Mucosa of descending colon (tissue), 3 donors: Measurements from ENCODE around the gene TNKS1BP1. TPM values are rescaled to one million over a fixed set of nuclear protein-coding genes. Genes with fewer than 3 reads are reported as not detected.
"Not testable (repeated sequence)": the region's sequence is repeated elsewhere in the genome, so short reads cannot be mapped to it uniquely, and the experiment has no call there.

Experiments
- ATAC-seq: fragments of 200-7000 bp; cut with Tn5 transposase; one replicate; pipeline ENCODE4 v1.9.1; 2020; ENCODE audit warnings: mild to moderate bottlenecking, moderate library complexity
- DNase-seq, 3 donors: peaks; one replicate each; pipeline ENCODE4 v3.0.0-alpha.2; 2020
- H3K36me3 ChIP-seq: fragments of 200-600 bp; one replicate; pipeline ENCODE4 v1.8.0; 2021; ENCODE audit warnings: low read depth, mild to moderate bottlenecking
- H3K4me1 ChIP-seq: fragments of 200-600 bp; one replicate; pipeline ENCODE4 v1.8.0; 2021; ENCODE audit warnings: low read depth, mild to moderate bottlenecking
- H3K4me3 ChIP-seq: fragments of 200-600 bp; one replicate; pipeline ENCODE4 v1.8.0; 2021; ENCODE audit warnings: mild to moderate bottlenecking
- H3K9me3 ChIP-seq: fragments of 200-600 bp; one replicate; pipeline ENCODE4 v1.8.0; 2021; ENCODE audit warnings: mild to moderate bottlenecking
- CTCF ChIP-seq: fragments of 200-600 bp; IDR thresholded peaks from one replicate; pipeline ENCODE4 v1.8.0; 2022; ENCODE audit warnings: antibody characterized with exemption, mild to moderate bottlenecking
- intact Hi-C, 2 donors: fragments of 100-400 bp; cut with DNase I in 1 of 2; cut with micrococcal nuclease in 1 of 2; formaldehyde crosslinking; loops; one replicate each; pipeline versions ENCODE4 v1.11.0 to v1.11.1; 2022; cut with DNase I, micrococcal nuclease
- total RNA-seq, 3 donors: library from RNA; stranded (reverse); fragmentation: NEBNext Ultra II Directional in 2 of 3; extraction: Animal tissue kit (Norgen Biotek cat#: 25700) in 2 of 3; gene quantifications; one replicate each; pipeline versions ENCODE4 v1.2.1 to v1.2.4, GENCODE V29; 2021 to 2023
- donor health status: DM: no; HTN: no; CAD: no; lungs with moderate emphysema.
- donor health status: DM: no; HTN: no; CAD: no.
- donor health status: DM: no; HTN: yes; CAD: no.

The TNKS1BP1 gene
- total RNA-seq, 3 donors from 2014 or later: 90.0 to 149 (median 94.3) TPM

- ATAC-seq (no peak), DNase-seq (no peak)
- intact Hi-C loops: no loop called here
- Histone ChIP-seq H3K36me3 (peaks cover 20% of the 10 kb centered on the region), H3K4me1 (peaks cover 1% of the 10 kb centered on the region), H3K9me3 (peaks cover 16% of the 10 kb centered on the region), H3K4me3 (no peak overlapping the region)
- no peak for TF ChIP-seq CTCF
These were observed 25.5 kb downstream of the TNKS1BP1 start for GRCh38 chr11:57299150-57299737.

DNA sequence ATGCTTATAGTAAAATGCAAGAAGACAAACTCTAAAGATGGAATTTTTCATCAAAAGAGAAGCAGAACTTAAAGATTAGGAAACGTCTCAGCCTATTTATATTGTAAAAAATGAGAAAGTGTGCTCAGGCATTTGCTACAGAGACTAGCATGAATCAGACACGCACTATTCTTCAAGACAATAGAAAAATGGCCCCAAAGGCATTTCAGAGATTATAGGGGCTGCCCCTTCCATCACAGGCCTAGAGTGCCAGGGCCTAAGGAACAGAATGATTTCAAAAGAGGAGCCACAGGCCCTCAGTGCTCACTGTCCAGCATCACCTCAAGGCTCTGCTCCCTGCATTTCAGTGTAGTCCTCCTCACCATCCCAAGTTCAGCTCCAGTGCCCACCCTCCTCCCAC, 27.5 kb downstream of the TNKS1BP1 start:
- intact Hi-C loops: no loop called here
- Histone ChIP-seq H3K4me3 (no peak overlapping the region), H3K4me1 (peaks cover 3% of the 10 kb centered on the region), H3K9me3 (peaks cover 16% of the 10 kb centered on the region), H3K36me3 (peaks cover 20% of the 10 kb centered on the region)
- ATAC-seq: no peak
- TF ChIP-seq CTCF: no peak
- DNase-seq: no peak

DNA sequence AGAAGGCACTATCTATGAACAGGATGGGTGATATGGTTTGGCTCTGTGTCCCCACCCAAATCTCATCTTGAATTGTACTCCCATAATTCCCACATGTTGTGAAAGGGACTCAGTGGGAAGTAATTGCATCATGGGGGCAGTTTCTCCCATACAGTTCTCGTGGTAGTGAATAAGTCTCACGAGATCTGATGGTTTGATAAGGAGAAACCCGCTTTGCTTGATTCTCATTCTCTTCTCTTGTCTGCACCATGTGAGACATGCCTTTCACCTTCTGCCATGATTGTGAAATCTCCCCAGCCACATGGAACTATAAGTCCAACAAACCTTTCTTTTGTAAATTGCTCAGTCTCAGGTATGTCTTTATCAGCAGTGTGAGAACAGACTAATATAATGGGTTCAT, 28.5 kb downstream of the TNKS1BP1 start:
- DNase-seq, intact Hi-C loops, ATAC-seq, H3K4me3 ChIP-seq, H3K4me1 ChIP-seq: not testable (repeated sequence)
- peaks cover 16% of the 10 kb centered on the region for H3K9me3 ChIP-seq
- H3K36me3 ChIP-seq: peaks cover 20% of the 10 kb centered on the region

- H3K9me3 ChIP-seq: peaks cover 7% of the 10 kb centered on the region
- DNase-seq: peak in 1 of 3 donors; percentile 67
- no peak for TF ChIP-seq CTCF
- H3K4me3 ChIP-seq: no peak overlapping the region
- ATAC-seq: peak; percentile 66
- H3K36me3 ChIP-seq: peaks cover 3% of the 10 kb centered on the region
- H3K4me1 ChIP-seq: peaks cover 3% of the 10 kb centered on the region
- intact Hi-C loops: no loop called here
These were observed 30.3 kb downstream of the TNKS1BP1 start for GRCh38 chr11:57294225-57295131.

DNA sequence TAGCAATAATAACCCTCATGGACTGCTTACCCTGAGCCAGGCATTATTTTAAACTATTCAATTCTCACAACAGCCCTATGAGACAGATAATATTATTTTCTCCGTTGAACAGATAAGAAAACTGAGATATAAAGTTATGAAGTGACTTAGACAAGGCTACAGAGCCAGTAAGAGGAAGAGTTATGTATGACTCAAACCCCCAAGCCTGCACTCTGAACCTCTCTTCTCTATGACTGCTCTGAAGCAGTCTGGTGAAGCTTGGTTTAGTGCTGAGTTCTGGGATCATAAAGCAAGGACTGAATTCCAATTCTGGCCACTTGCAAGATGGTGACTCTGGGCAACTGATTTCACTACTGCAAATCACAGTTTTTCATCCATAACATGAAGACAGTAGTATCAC, 34.5 kb downstream of the TNKS1BP1 start:
- ATAC-seq (peak; percentile 44), DNase-seq (no peak)
- intact Hi-C loops: no loop called here
- no peaks in the 10 kb centered on the region for H3K36me3 ChIP-seq
- H3K4me3 ChIP-seq: no peak overlapping the region
- no peak for TF ChIP-seq CTCF
- peaks cover 10% of the 10 kb centered on the region for H3K4me1 ChIP-seq
- no peaks in the 10 kb centered on the region for H3K9me3 ChIP-seq
